Measurements from ENCODE around the gene LIN7A. TPM values are rescaled to one million over a fixed set of nuclear protein-coding genes. Genes with fewer than 3 reads are reported as not detected.

LIN7A gene
- total RNA-seq, 1 experiment from 2014 or later, result not detected

- POLR2A ChIA-PET, result no interaction called here
- intact Hi-C loops (cut with micrococcal nuclease; ENCODE audit: unreplicated experiment), result no loop called here
- TF ChIP-seq SIN3A (IDR thresholded peaks at IDR 0.05; ENCODE audit: borderline replicate concordance, insufficient read depth, low read depth, low read length), result no peak
- TF ChIP-seq, protein P1, sequence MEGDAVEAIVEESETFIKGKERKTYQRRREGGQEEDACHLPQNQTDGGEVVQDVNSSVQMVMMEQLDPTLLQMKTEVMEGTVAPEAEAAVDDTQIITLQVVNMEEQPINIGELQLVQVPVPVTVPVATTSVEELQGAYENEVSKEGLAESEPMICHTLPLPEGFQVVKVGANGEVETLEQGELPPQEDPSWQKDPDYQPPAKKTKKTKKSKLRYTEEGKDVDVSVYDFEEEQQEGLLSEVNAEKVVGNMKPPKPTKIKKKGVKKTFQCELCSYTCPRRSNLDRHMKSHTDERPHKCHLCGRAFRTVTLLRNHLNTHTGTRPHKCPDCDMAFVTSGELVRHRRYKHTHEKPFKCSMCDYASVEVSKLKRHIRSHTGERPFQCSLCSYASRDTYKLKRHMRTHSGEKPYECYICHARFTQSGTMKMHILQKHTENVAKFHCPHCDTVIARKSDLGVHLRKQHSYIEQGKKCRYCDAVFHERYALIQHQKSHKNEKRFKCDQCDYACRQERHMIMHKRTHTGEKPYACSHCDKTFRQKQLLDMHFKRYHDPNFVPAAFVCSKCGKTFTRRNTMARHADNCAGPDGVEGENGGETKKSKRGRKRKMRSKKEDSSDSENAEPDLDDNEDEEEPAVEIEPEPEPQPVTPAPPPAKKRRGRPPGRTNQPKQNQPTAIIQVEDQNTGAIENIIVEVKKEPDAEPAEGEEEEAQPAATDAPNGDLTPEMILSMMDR (IDR thresholded peaks at IDR 0.05), result no peak
- no peak for TF ChIP-seq TCF7L2 (IDR thresholded peaks at IDR 0.05; ENCODE audit: low read depth, low read length)
- TF ChIP-seq POLR2AphosphoS5 (IDR thresholded peaks at IDR 0.05; ENCODE audit: low read depth, low read length), result no peak
- ATAC-seq (no peak), DNase-seq (ENCODE audit: low read depth, low spot score) (no peak)
- Histone ChIP-seq H3K27me3 (ENCODE audit: control insufficient read depth, insufficient read depth, low read length) (no peaks in the 10 kb centered on the region), H3K9me3 (ENCODE audit: control insufficient read depth, insufficient read depth, low read depth, low read length) (no peaks in the 10 kb centered on the region), H3K4me3 (ENCODE audit: low read depth in 2 of 2, low read length in 2 of 2) (no peak overlapping the region), H3K27ac (ENCODE audit: low read length) (no peak overlapping the region), H3K4me1 (ENCODE audit: control insufficient read depth, insufficient read depth, low read length) (no peaks in the 10 kb centered on the region), H3K36me3 (ENCODE audit: control insufficient read depth, insufficient read depth, low read length) (no peaks in the 10 kb centered on the region)
- CTCF ChIA-PET, result no interaction called here
- BruUV-seq (replicated peaks), result no TSS peak
- in situ Hi-C loops (cut with HindIII; ENCODE audit: low pct_unique_long_range_greater_than_20kb, low sequenced_read_pairs), result no loop called here
These were observed 188.3 kb downstream of the LIN7A start for GRCh38 chr12:80749456-80749855.

DNA sequence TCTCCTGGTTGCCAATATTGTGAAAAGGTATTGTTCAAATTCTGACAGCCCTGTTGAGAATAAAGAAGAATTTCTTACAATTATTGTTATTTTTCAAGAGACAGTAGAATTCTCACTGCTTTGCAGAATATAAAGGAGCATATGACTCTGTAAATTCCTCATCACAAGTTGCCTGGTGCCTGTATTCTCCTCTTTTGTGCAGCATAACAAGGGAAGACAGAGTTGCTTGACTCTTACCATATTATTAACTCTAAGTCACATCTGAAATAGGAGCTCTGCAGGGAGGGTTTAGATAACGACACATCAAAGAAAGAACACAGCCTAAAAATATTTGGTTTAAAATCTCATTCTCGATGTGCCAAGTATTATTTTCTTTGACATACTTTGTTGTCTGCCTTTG lies 189.9 kb downstream of the LIN7A start:
- in situ Hi-C loops (cut with HindIII; ENCODE audit: low pct_unique_long_range_greater_than_20kb, low sequenced_read_pairs), result no loop called here
- no peak for DNase-seq (ENCODE audit: low read depth, low spot score)
- Histone ChIP-seq H3K9me3 (ENCODE audit: control insufficient read depth, insufficient read depth, low read depth, low read length) (no peaks in the 10 kb centered on the region), H3K27me3 (ENCODE audit: control insufficient read depth, insufficient read depth, low read length) (no peaks in the 10 kb centered on the region), H3K36me3 (ENCODE audit: control insufficient read depth, insufficient read depth, low read length) (no peaks in the 10 kb centered on the region), H3K27ac (ENCODE audit: low read length) (no peak overlapping the region), H3K4me3 (ENCODE audit: low read depth in 2 of 2, low read length in 2 of 2) (no peak overlapping the region), H3K4me1 (ENCODE audit: control insufficient read depth, insufficient read depth, low read length) (no peaks in the 10 kb centered on the region)
- ChIA-PET CTCF (no interaction called here), POLR2A (no interaction called here)
- no TSS peak for BruUV-seq (replicated peaks)
- no peak for ATAC-seq
- intact Hi-C loops (cut with micrococcal nuclease; ENCODE audit: unreplicated experiment), result no loop called here
- TF ChIP-seq, protein P2, sequence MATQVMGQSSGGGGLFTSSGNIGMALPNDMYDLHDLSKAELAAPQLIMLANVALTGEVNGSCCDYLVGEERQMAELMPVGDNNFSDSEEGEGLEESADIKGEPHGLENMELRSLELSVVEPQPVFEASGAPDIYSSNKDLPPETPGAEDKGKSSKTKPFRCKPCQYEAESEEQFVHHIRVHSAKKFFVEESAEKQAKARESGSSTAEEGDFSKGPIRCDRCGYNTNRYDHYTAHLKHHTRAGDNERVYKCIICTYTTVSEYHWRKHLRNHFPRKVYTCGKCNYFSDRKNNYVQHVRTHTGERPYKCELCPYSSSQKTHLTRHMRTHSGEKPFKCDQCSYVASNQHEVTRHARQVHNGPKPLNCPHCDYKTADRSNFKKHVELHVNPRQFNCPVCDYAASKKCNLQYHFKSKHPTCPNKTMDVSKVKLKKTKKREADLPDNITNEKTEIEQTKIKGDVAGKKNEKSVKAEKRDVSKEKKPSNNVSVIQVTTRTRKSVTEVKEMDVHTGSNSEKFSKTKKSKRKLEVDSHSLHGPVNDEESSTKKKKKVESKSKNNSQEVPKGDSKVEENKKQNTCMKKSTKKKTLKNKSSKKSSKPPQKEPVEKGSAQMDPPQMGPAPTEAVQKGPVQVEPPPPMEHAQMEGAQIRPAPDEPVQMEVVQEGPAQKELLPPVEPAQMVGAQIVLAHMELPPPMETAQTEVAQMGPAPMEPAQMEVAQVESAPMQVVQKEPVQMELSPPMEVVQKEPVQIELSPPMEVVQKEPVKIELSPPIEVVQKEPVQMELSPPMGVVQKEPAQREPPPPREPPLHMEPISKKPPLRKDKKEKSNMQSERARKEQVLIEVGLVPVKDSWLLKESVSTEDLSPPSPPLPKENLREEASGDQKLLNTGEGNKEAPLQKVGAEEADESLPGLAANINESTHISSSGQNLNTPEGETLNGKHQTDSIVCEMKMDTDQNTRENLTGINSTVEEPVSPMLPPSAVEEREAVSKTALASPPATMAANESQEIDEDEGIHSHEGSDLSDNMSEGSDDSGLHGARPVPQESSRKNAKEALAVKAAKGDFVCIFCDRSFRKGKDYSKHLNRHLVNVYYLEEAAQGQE (IDR thresholded peaks at IDR 0.05; ENCODE audit: insufficient read depth in 1 of 2, low read depth in 2 of 2, low read length in 1 of 2), result no peak
- TF ChIP-seq SIN3A (IDR thresholded peaks at IDR 0.05; ENCODE audit: borderline replicate concordance, insufficient read depth, low read depth, low read length), result no peak
- TF ChIP-seq POLR2AphosphoS5 (IDR thresholded peaks at IDR 0.05; ENCODE audit: low read depth, low read length), result no peak
- no peak for TF ChIP-seq TCF7L2 (IDR thresholded peaks at IDR 0.05; ENCODE audit: low read depth, low read length)
- TF ChIP-seq, protein P1 (IDR thresholded peaks at IDR 0.05), result no peak

Data from Panc1 (cell line).